GM10266 (cell line): Measurements from ENCODE around the gene RASD1.
"Not testable (repeated sequence)": the region's sequence is repeated elsewhere in the genome, so short reads cannot be mapped to it uniquely, and the experiment has no call there.

Source experiments
- DNase-seq: peaks from one replicate; pipeline ENCODE4 v3.0.0; 2012; ENCODE audit errors: extremely low spot score
- TF ChIP-seq, protein P1 (sequence below): IDR thresholded peaks from 2 replicates; pipeline ENCODE4 v1.5.1; 2012; ENCODE audit warnings: mild to moderate bottlenecking, low read depth; ENCODE audit not compliant: control insufficient read depth, insufficient read depth; ENCODE audit errors: missing control alignments

Gene RASD1

DNA sequence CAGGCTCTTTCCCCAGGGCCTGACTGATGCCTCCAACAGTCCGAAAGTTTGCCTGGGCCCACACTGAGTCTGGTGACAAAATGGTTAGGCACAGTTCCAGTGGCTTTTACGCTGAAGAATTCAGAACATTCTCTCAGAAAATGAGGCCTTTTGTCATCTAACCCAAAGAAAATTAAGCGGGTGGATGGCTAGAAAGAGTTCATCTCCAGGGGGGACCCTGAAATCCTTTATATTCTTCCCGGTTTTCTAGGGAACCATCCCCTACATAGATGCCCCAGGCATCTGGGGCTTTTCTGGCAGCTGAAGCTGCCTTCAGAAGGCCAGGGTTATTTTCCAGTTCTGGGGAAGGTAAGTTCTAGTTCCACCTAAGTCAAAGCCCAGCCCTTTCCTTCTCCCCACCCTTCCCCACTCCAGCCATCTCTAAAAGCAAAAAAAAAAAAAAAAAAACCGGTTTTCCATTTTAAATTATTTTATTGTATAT is 2.2 kb downstream of the RASD1 start:
- DNase-seq = no peak
- TF ChIP-seq, protein P1, sequence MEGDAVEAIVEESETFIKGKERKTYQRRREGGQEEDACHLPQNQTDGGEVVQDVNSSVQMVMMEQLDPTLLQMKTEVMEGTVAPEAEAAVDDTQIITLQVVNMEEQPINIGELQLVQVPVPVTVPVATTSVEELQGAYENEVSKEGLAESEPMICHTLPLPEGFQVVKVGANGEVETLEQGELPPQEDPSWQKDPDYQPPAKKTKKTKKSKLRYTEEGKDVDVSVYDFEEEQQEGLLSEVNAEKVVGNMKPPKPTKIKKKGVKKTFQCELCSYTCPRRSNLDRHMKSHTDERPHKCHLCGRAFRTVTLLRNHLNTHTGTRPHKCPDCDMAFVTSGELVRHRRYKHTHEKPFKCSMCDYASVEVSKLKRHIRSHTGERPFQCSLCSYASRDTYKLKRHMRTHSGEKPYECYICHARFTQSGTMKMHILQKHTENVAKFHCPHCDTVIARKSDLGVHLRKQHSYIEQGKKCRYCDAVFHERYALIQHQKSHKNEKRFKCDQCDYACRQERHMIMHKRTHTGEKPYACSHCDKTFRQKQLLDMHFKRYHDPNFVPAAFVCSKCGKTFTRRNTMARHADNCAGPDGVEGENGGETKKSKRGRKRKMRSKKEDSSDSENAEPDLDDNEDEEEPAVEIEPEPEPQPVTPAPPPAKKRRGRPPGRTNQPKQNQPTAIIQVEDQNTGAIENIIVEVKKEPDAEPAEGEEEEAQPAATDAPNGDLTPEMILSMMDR = no peak

DNA sequence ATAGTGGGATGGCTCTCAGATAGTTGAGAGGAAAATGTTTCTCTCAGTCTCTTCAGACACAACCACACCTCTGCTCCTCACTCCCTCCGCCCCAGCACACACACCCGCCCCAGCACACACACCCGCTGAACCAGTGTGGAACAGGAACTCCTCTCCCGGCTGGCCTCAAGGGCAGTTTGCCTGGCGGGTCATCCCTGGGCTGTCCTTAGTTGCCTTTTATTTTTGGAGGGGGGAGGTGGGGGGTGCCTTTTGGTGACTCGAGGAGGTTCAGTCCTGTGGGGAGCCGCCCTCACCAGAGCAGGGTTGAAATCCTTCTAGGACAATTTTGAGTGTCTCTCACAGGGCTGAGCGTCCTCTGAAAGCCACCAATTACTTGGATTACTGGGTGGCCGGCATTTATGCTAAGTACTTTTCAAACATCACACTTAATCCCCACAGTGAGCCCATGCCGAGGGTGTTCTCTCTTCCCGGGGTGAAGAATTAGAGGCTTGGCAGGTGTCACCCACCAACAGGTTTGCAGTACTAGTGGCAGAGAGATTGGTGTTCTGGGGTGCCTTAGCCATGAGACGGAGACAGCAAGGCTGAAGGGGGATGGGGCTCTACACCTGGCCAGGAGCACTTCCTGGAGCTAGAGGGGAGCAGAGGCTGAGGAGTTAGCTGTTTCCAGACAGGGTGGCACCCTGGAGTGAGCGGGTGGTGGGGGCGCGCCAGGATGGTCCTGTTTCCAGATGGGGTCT is 2.8 kb downstream of the RASD1 start:
- TF ChIP-seq, protein P1 = no peak
- DNase-seq = no peak

DNA sequence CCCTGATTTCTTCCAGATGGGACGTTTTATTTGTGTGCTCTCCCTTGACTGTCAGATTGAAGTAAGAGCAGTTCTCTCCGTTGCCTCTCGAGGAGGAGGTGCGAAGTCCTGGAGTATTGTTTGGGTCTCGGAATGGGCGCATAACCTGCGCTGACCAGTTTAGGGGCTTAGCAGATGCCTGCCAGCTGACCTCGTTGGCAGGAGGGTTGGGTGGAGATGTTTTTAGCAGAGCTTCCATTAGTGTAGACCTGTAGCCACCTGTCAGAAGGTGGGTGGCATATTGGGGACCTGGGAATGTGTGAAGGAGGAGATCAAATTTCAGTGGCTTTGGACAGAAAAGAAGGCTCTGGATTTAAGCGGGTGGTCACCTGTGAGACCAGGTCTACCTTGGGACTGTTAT is 3.6 kb downstream of the RASD1 start:
- TF ChIP-seq, protein P1 = no peak
- no peak for DNase-seq

DNA sequence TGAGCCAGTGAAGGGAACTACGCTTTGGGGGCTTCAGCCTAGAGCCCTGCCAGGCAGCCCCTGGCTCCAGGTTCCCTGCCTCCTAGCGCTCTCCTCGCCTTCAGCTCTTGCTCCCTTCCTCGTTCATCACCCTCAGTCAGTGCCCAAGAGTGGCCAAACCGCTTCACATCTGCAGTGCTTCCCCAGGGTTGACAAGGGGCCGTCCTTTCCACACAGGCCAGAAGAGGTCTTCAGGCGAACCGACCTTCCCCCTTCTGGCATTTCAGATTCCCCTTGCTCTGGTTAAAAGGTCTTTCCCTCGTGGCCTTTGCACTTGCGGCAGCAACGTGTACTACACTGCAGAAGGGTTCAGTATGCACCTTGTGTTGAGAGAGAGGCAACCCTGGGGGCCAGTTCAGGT is 4.1 kb downstream of the RASD1 start:
- TF ChIP-seq, protein P1 = no peak
- DNase-seq = no peak

DNA sequence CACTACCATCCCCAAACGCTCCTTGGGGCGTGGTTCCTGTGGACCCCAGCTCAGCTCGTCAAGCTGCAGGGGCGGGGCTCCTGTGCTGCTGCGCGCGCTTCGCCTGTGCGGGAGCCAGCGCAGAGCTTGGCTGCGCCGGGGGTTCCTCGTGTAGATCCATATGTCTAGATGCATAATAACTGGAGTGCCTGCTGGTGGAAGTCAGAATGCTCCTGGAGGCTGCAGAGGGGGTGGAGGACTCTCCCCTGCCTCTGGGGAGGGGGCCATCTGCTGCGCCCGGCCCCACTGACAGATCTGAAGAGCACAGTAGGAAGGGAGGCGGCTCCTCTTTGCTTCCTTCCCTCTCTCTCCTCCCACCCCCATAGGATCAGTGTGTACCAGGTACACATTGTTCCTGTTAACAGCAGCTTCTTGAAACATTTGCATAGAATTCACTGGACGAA is 4.6 kb downstream of the RASD1 start:
- TF ChIP-seq, protein P1 = no peak
- DNase-seq = no peak

DNA sequence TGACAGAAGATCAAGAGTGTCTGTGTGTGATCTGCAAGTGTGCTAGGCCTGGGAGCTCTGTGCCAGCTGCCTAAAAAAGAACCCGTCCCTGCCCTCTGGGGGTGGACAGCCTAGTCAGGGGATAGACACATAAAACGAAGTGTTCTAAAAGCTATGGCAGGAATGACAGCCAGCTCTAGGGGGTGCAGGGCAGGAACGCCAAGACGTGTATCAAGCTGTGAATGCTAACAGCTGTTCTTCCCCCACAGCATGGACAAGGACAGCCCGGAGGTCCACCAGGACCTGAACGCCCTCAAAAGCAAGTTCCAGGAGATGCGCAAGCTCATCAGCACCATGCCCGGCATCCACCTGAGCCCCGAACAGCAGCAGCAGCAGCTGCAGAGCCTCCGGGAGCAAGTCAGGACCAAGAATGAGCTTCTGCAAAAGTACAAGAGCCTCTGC is 5.1 kb downstream of the RASD1 start:
- no peak for DNase-seq
- TF ChIP-seq, protein P1 = no peak

DNA sequence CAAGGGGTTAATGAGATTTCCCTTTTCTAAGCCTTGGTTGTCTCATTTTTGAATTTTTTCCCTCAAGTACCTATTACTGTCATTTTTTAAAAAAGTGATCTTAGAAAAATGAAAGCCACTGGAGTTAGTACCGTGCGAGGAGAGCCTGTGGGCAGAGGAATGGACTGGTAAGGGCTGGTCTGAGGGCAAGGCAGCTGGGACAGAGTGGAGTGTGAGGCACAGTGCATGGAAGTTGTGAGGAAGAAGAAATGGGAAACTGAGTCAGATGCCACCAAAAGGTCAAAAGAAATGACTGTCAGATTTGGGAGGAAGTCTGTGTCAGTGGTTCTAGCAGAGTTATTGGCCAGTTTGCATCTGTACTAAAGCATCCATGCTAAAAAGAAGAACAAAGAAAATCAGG is 8.2 kb downstream of the RASD1 start:
- TF ChIP-seq, protein P1 = no peak
- DNase-seq = no peak

DNA sequence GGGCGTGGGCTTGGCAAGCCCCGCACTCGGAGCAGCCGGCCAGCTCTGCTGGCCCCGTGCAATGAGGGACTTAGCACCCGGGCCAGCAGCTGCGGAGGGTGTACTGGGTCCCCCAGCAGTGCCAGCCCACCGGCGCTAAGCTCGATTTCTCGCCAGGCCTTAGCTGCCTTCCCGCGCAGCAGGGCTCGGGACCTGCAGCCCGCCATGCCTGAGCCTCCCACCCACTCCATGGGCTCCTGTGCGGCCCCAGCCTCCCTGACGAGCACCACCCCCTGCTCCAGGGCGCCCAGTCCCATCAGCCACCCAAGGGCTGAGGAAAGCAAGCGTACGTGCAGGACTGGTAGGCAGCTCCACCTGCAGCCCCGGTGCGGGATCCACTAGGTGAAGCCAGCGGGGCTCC is 9.8 kb downstream of the RASD1 start:
- DNase-seq = not testable (repeated sequence)
